ENCODE data around the gene BNIP5.

BNIP5 gene

GRCh38 chr6:36267731-36268477 is 68.8 kb downstream of the BNIP5 start (continued):
- TF ChIP-seq REST (tag by site-specific recombination; IDR thresholded peaks at IDR 0.05): peak; percentile 33; the same call in 1 of the 2 replicates
- no peak for TF ChIP-seq ZFP37 (tag by site-specific recombination; IDR thresholded peaks at IDR 0.05)
- no peak for TF ChIP-seq ZNF112 (tag by site-specific recombination; IDR thresholded peaks at IDR 0.05)
- TF ChIP-seq HOXD13 (CRISPR knock-in tag; IDR thresholded peaks at IDR 0.05; ENCODE audit: borderline replicate concordance): no peak
- TF ChIP-seq ZNF580 (tag by site-specific recombination; IDR thresholded peaks at IDR 0.05): 0 out of 2 replicates have a peak, but pooled peaks have one; percentile 21
- no peak for TF ChIP-seq BCL11B (tag by site-specific recombination; IDR thresholded peaks at IDR 0.05; ENCODE audit: low read depth)
- no peak for TF ChIP-seq ZNF404 (tag by site-specific recombination; IDR thresholded peaks at IDR 0.05)

- TF ChIP-seq ZNF624 (tag by site-specific recombination; IDR thresholded peaks at IDR 0.05) (no peak), ZNF843 (tag by site-specific recombination; IDR thresholded peaks at IDR 0.05) (no peak), ZNF248 (tag by site-specific recombination; IDR thresholded peaks at IDR 0.05) (no peak), INSM2 (tag by site-specific recombination; IDR thresholded peaks at IDR 0.05) (no peak), ZNF174 (tag by site-specific recombination; IDR thresholded peaks at IDR 0.05) (no peak), ZNF664 (tag by site-specific recombination; IDR thresholded peaks at IDR 0.05) (no peak)
- Histone ChIP-seq H3K27ac (ENCODE audit: extremely low read depth, low read depth, low read length) (no peak overlapping the region), H3K36me3 (ENCODE audit: control insufficient read depth in 2 of 2, insufficient read depth in 1 of 2, low read length in 2 of 2) (no peaks in the 10 kb centered on the region), H3K9me3 (ENCODE audit: control insufficient read depth, insufficient read depth, low read depth, low read length) (no peaks in the 10 kb centered on the region), H3K4me1 (ENCODE audit: control insufficient read depth, insufficient read depth, low read length) (no peaks in the 10 kb centered on the region), H3K4me3 (ENCODE audit: low read depth, low read length) (no peak overlapping the region)
- ChIA-PET POLR2A (no interaction called here), CTCF (interaction anchor here (0.6 to 1.7 kb wide), 2 partner anchors 35 to 403 kb away, joined by 3 to 6 read pairs; no protein-coding TSS in a partner anchor)
Observed at GRCh38 chr6:36266913-36267644, 69.6 kb downstream of the BNIP5 start.
